ENCODE results near the gene AATK. TPM values are rescaled to one million over a fixed set of nuclear protein-coding genes. Genes with fewer than 3 reads are reported as not detected.

AATK gene
- total RNA-seq, 2 experiments from 2014 or later, result 0.25 to 0.82 TPM

DNA sequence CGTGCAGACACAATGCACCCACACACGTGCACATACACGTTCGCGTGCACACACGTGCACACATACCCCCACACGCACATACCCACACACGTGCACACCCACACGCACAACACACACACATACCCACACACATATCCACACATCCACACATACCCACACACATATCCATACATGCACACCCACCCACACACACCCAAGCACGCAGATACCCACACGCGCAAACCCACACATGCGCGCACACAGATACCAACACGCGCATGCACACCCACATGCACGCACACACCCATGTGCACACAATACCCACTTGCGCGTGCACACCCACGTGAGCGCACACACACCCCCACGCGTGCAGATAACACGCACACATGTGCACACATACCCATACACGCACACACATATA, 27.5 kb downstream of the AATK start:
- Mint-ChIP-seq H3K4me3 (no peak overlapping the region), H3K4me1 (ENCODE audit: low read depth) (no peaks in the 10 kb centered on the region), H3K36me3 (ENCODE audit: low read depth) (no peaks in the 10 kb centered on the region), H3K9me3 (no peaks in the 10 kb centered on the region), H3K27me3 (no peaks in the 10 kb centered on the region), H3K27ac (no peak overlapping the region)
- DNase-seq (no peak), ATAC-seq (ENCODE audit: poor library complexity) (no peak)
- CTCF ChIA-PET, result no interaction called here
- H3K27ac ChIP-seq (ENCODE audit: low read depth in 1 of 2, low read length in 2 of 2), result no peak overlapping the region
- POLR2A ChIA-PET, result no interaction called here
- H3K9me3 ChIP-seq (ENCODE audit: control insufficient read depth in 1 of 2, insufficient read depth in 1 of 2, low read length in 2 of 2), result no peaks in the 10 kb centered on the region
- intact Hi-C loops (cut with DNase I, micrococcal nuclease), result no loop called here
- no peaks in the 10 kb centered on the region for H3K36me3 ChIP-seq (ENCODE audit: insufficient read depth, low read length)
- TF ChIP-seq, protein P1, sequence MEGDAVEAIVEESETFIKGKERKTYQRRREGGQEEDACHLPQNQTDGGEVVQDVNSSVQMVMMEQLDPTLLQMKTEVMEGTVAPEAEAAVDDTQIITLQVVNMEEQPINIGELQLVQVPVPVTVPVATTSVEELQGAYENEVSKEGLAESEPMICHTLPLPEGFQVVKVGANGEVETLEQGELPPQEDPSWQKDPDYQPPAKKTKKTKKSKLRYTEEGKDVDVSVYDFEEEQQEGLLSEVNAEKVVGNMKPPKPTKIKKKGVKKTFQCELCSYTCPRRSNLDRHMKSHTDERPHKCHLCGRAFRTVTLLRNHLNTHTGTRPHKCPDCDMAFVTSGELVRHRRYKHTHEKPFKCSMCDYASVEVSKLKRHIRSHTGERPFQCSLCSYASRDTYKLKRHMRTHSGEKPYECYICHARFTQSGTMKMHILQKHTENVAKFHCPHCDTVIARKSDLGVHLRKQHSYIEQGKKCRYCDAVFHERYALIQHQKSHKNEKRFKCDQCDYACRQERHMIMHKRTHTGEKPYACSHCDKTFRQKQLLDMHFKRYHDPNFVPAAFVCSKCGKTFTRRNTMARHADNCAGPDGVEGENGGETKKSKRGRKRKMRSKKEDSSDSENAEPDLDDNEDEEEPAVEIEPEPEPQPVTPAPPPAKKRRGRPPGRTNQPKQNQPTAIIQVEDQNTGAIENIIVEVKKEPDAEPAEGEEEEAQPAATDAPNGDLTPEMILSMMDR (IDR thresholded peaks at IDR 0.05), result no peak
- H3K4me3 ChIP-seq (ENCODE audit: low read length), result no peak overlapping the region
- H3K27me3 ChIP-seq (ENCODE audit: control insufficient read depth in 1 of 2, insufficient read depth in 2 of 2, low read length in 2 of 2), result no peaks in the 10 kb centered on the region
- no peaks in the 10 kb centered on the region for H3K4me1 ChIP-seq (ENCODE audit: insufficient read depth, low read length)

DNA sequence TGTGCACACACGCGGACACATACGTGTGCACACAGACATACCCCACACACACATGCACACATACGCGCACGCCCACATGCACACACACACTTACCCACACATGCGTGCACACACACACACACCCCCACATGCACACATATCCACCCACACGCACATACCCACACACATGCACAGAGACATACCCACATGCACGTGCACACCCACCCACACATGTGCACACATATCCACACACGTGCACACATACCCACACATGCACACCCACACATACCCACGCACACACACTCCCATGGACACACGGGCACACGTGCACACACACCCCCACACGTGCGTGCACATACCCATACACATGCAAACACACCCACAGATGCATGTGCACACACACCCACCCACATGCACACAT, 27.9 kb downstream of the AATK start:
- intact Hi-C loops (cut with DNase I, micrococcal nuclease), result no loop called here
- CTCF ChIA-PET, result no interaction called here
- Histone ChIP-seq H3K4me3 (ENCODE audit: low read length) (no peak overlapping the region), H3K36me3 (ENCODE audit: insufficient read depth, low read length) (no peaks in the 10 kb centered on the region), H3K27ac (ENCODE audit: low read depth in 1 of 2, low read length in 2 of 2) (no peak overlapping the region), H3K27me3 (ENCODE audit: control insufficient read depth in 1 of 2, insufficient read depth in 2 of 2, low read length in 2 of 2) (no peaks in the 10 kb centered on the region), H3K9me3 (ENCODE audit: control insufficient read depth in 1 of 2, insufficient read depth in 1 of 2, low read length in 2 of 2) (no peaks in the 10 kb centered on the region), H3K4me1 (ENCODE audit: insufficient read depth, low read length) (no peaks in the 10 kb centered on the region)
- Mint-ChIP-seq H3K4me1 (ENCODE audit: low read depth) (no peaks in the 10 kb centered on the region), H3K27me3 (no peaks in the 10 kb centered on the region), H3K4me3 (no peak overlapping the region), H3K27ac (no peak overlapping the region), H3K36me3 (ENCODE audit: low read depth) (no peaks in the 10 kb centered on the region), H3K9me3 (no peaks in the 10 kb centered on the region)
- TF ChIP-seq, protein P1 (IDR thresholded peaks at IDR 0.05), result no peak
- no peak for DNase-seq
- POLR2A ChIA-PET, result no interaction called here
- ATAC-seq (ENCODE audit: poor library complexity), result no peak

DNA sequence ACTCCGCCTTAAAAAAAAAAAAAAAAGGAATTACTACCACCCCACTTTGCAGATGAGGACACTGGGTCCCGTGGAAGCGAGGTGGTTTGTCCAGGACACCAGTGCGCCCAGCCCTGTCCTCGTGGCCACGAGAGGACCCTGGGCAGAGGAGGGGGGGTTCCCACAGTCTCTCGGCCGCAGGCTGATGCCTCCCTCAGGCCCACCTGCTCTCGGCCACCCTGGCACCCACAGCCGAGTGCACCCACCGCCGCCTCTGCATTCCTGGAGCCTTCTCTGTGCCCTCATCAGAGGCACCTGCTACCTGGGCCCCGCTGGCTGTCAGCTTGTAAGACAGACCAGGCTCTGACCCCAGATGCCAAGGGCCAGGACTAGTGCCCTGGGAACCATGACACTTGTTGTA, 28.8 kb downstream of the AATK start:
- Mint-ChIP-seq H3K4me3 (no peak overlapping the region), H3K9me3 (no peaks in the 10 kb centered on the region), H3K27ac (no peak overlapping the region), H3K36me3 (ENCODE audit: low read depth) (no peaks in the 10 kb centered on the region), H3K27me3 (no peaks in the 10 kb centered on the region), H3K4me1 (ENCODE audit: low read depth) (no peaks in the 10 kb centered on the region)
- Histone ChIP-seq H3K4me3 (ENCODE audit: low read length) (no peak overlapping the region), H3K36me3 (ENCODE audit: insufficient read depth, low read length) (no peaks in the 10 kb centered on the region), H3K27ac (ENCODE audit: low read depth in 1 of 2, low read length in 2 of 2) (no peak overlapping the region), H3K27me3 (ENCODE audit: control insufficient read depth in 1 of 2, insufficient read depth in 2 of 2, low read length in 2 of 2) (no peaks in the 10 kb centered on the region), H3K4me1 (ENCODE audit: insufficient read depth, low read length) (no peaks in the 10 kb centered on the region), H3K9me3 (ENCODE audit: control insufficient read depth in 1 of 2, insufficient read depth in 1 of 2, low read length in 2 of 2) (no peaks in the 10 kb centered on the region)
- TF ChIP-seq, protein P1 (IDR thresholded peaks at IDR 0.05), result no peak
- intact Hi-C loops (cut with DNase I, micrococcal nuclease), result no loop called here
- POLR2A ChIA-PET, result no interaction called here
- CTCF ChIA-PET, result no interaction called here
- no peak for DNase-seq
- no peak for ATAC-seq (ENCODE audit: poor library complexity)
